Measurements from ENCODE around the gene SLC44A5.
"Not testable (repeated sequence)": the region's sequence is repeated elsewhere in the genome, so short reads cannot be mapped to it uniquely, and the experiment has no call there.

SLC44A5 gene

GRCh38 chr1:75403147-75403646, 207.7 kb downstream of the SLC44A5 start:
- H3K36me3 ChIP-seq (ENCODE audit: control insufficient read depth in 5 of 5, insufficient read depth in 5 of 5, low read length in 5 of 5); H3K27me3 ChIP-seq (ENCODE audit: control insufficient read depth in 5 of 5, insufficient read depth in 4 of 5, low read length in 5 of 5); H3K4me1 ChIP-seq (ENCODE audit: control insufficient read depth in 5 of 5, insufficient read depth in 5 of 5, low read length in 5 of 5); H3K4me3 ChIP-seq (ENCODE audit: low read depth in 1 of 5, low read length in 5 of 5); H3K9ac ChIP-seq (ENCODE audit: low read length in 5 of 5); H3K9me3 ChIP-seq (ENCODE audit: control insufficient read depth in 5 of 5, low read length in 5 of 5); H3K27ac ChIP-seq (ENCODE audit: low read depth, low read length): not testable (repeated sequence)

- Histone ChIP-seq H3K27ac (ENCODE audit: low read depth, low read length) (no peak overlapping the region), H3K9ac (ENCODE audit: low read length in 5 of 5) (no peak overlapping the region), H3K9me3 (ENCODE audit: control insufficient read depth in 5 of 5, low read length in 5 of 5) (peaks cover 0 to 3% (median 0%) of the 10 kb centered on the region in 5 donors), H3K4me3 (ENCODE audit: low read depth in 1 of 5, low read length in 5 of 5) (no peak overlapping the region), H3K36me3 (ENCODE audit: control insufficient read depth in 5 of 5, insufficient read depth in 5 of 5, low read length in 5 of 5) (no peaks in the 10 kb centered on the region), H3K27me3 (ENCODE audit: control insufficient read depth in 5 of 5, insufficient read depth in 4 of 5, low read length in 5 of 5) (no peaks in the 10 kb centered on the region), H3K4me1 (ENCODE audit: control insufficient read depth in 5 of 5, insufficient read depth in 5 of 5, low read length in 5 of 5) (no peaks in the 10 kb centered on the region)
Measured at GRCh38 chr1:75400716-75401115, 210.2 kb downstream of the SLC44A5 start.

GRCh38 chr1:75396745-75397144, 214.2 kb downstream of the SLC44A5 start:
- Histone ChIP-seq H3K9ac (ENCODE audit: low read length in 5 of 5) (no peak overlapping the region), H3K4me3 (ENCODE audit: low read depth in 1 of 5, low read length in 5 of 5) (no peak overlapping the region), H3K9me3 (ENCODE audit: control insufficient read depth in 5 of 5, low read length in 5 of 5) (peaks cover 0 to 2% (median 0%) of the 10 kb centered on the region in 5 donors), H3K27ac (ENCODE audit: low read depth, low read length) (no peak overlapping the region), H3K27me3 (ENCODE audit: control insufficient read depth in 5 of 5, insufficient read depth in 4 of 5, low read length in 5 of 5) (no peaks in the 10 kb centered on the region), H3K4me1 (ENCODE audit: control insufficient read depth in 5 of 5, insufficient read depth in 5 of 5, low read length in 5 of 5) (no peaks in the 10 kb centered on the region), H3K36me3 (ENCODE audit: control insufficient read depth in 5 of 5, insufficient read depth in 5 of 5, low read length in 5 of 5) (no peaks in the 10 kb centered on the region)

- H3K27me3 ChIP-seq (ENCODE audit: control insufficient read depth in 5 of 5, insufficient read depth in 4 of 5, low read length in 5 of 5) = no peaks in the 10 kb centered on the region
- H3K4me3 ChIP-seq (ENCODE audit: low read depth in 1 of 5, low read length in 5 of 5) = no peak overlapping the region
- no peaks in the 10 kb centered on the region for H3K36me3 ChIP-seq (ENCODE audit: control insufficient read depth in 5 of 5, insufficient read depth in 5 of 5, low read length in 5 of 5)
- H3K27ac ChIP-seq (ENCODE audit: low read depth, low read length) = no peak overlapping the region
- peaks cover 0 to 5% (median 0%) of the 10 kb centered on the region in 5 donors for H3K9me3 ChIP-seq (ENCODE audit: control insufficient read depth in 5 of 5, low read length in 5 of 5)
- no peaks in the 10 kb centered on the region for H3K4me1 ChIP-seq (ENCODE audit: control insufficient read depth in 5 of 5, insufficient read depth in 5 of 5, low read length in 5 of 5)
- H3K9ac ChIP-seq (ENCODE audit: low read length in 5 of 5) = no peak overlapping the region
Measured at GRCh38 chr1:75396260-75396659, 214.7 kb downstream of the SLC44A5 start.

GRCh38 chr1:75394386-75395139, 216.4 kb downstream of the SLC44A5 start:
- no peaks in the 10 kb centered on the region for H3K27me3 ChIP-seq (ENCODE audit: control insufficient read depth in 5 of 5, insufficient read depth in 4 of 5, low read length in 5 of 5)
- no peaks in the 10 kb centered on the region for H3K4me1 ChIP-seq (ENCODE audit: control insufficient read depth in 5 of 5, insufficient read depth in 5 of 5, low read length in 5 of 5)
- H3K36me3 ChIP-seq (ENCODE audit: control insufficient read depth in 5 of 5, insufficient read depth in 5 of 5, low read length in 5 of 5) = no peaks in the 10 kb centered on the region
- H3K27ac ChIP-seq (ENCODE audit: low read depth, low read length) = no peak overlapping the region
- H3K9me3 ChIP-seq (ENCODE audit: control insufficient read depth in 5 of 5, low read length in 5 of 5) = peaks cover 0 to 5% (median 3%) of the 10 kb centered on the region in 5 donors
- no peak overlapping the region for H3K9ac ChIP-seq (ENCODE audit: low read length in 5 of 5)
- H3K4me3 ChIP-seq (ENCODE audit: low read depth in 1 of 5, low read length in 5 of 5) = no peak overlapping the region

- Histone ChIP-seq H3K4me3 (ENCODE audit: low read depth in 1 of 5, low read length in 5 of 5) (no peak overlapping the region), H3K9me3 (ENCODE audit: control insufficient read depth in 5 of 5, low read length in 5 of 5) (peaks cover 0 to 9% (median 5%) of the 10 kb centered on the region in 5 donors), H3K9ac (ENCODE audit: low read length in 5 of 5) (no peak overlapping the region), H3K36me3 (ENCODE audit: control insufficient read depth in 5 of 5, insufficient read depth in 5 of 5, low read length in 5 of 5) (no peaks in the 10 kb centered on the region), H3K4me1 (ENCODE audit: control insufficient read depth in 5 of 5, insufficient read depth in 5 of 5, low read length in 5 of 5) (no peaks in the 10 kb centered on the region), H3K27ac (ENCODE audit: low read depth, low read length) (no peak overlapping the region), H3K27me3 (ENCODE audit: control insufficient read depth in 5 of 5, insufficient read depth in 4 of 5, low read length in 5 of 5) (no peaks in the 10 kb centered on the region)
Measured at GRCh38 chr1:75392278-75392677, 218.6 kb downstream of the SLC44A5 start.

- H3K36me3 ChIP-seq (ENCODE audit: control insufficient read depth in 5 of 5, insufficient read depth in 5 of 5, low read length in 5 of 5); H3K27me3 ChIP-seq (ENCODE audit: control insufficient read depth in 5 of 5, insufficient read depth in 4 of 5, low read length in 5 of 5); H3K4me1 ChIP-seq (ENCODE audit: control insufficient read depth in 5 of 5, insufficient read depth in 5 of 5, low read length in 5 of 5); H3K9ac ChIP-seq (ENCODE audit: low read length in 5 of 5); H3K4me3 ChIP-seq (ENCODE audit: low read depth in 1 of 5, low read length in 5 of 5); H3K9me3 ChIP-seq (ENCODE audit: control insufficient read depth in 5 of 5, low read length in 5 of 5); H3K27ac ChIP-seq (ENCODE audit: low read depth, low read length): not testable (repeated sequence)
Measured at GRCh38 chr1:75375476-75376447, 235.2 kb downstream of the SLC44A5 start.

- Histone ChIP-seq H3K9ac (ENCODE audit: low read length in 5 of 5) (no peak overlapping the region), H3K9me3 (ENCODE audit: control insufficient read depth in 5 of 5, low read length in 5 of 5) (peaks cover 0 to 7% (median 0%) of the 10 kb centered on the region in 5 donors), H3K36me3 (ENCODE audit: control insufficient read depth in 5 of 5, insufficient read depth in 5 of 5, low read length in 5 of 5) (no peaks in the 10 kb centered on the region), H3K4me1 (ENCODE audit: control insufficient read depth in 5 of 5, insufficient read depth in 5 of 5, low read length in 5 of 5) (no peaks in the 10 kb centered on the region), H3K27ac (ENCODE audit: low read depth, low read length) (no peak overlapping the region), H3K4me3 (ENCODE audit: low read depth in 1 of 5, low read length in 5 of 5) (no peak overlapping the region), H3K27me3 (ENCODE audit: control insufficient read depth in 5 of 5, insufficient read depth in 4 of 5, low read length in 5 of 5) (no peaks in the 10 kb centered on the region)
Measured at GRCh38 chr1:75373542-75374159, 237.3 kb downstream of the SLC44A5 start.

- Histone ChIP-seq H3K27me3 (ENCODE audit: control insufficient read depth in 5 of 5, insufficient read depth in 4 of 5, low read length in 5 of 5) (no peaks in the 10 kb centered on the region), H3K9ac (ENCODE audit: low read length in 5 of 5) (no peak overlapping the region), H3K27ac (ENCODE audit: low read depth, low read length) (no peak overlapping the region), H3K36me3 (ENCODE audit: control insufficient read depth in 5 of 5, insufficient read depth in 5 of 5, low read length in 5 of 5) (no peaks in the 10 kb centered on the region), H3K4me3 (ENCODE audit: low read depth in 1 of 5, low read length in 5 of 5) (no peak overlapping the region), H3K9me3 (ENCODE audit: control insufficient read depth in 5 of 5, low read length in 5 of 5) (peaks cover 0 to 20% (median 16%) of the 10 kb centered on the region in 5 donors), H3K4me1 (ENCODE audit: control insufficient read depth in 5 of 5, insufficient read depth in 5 of 5, low read length in 5 of 5) (no peaks in the 10 kb centered on the region)
Measured at GRCh38 chr1:75366595-75366994, 244.3 kb downstream of the SLC44A5 start.

Measured in subcutaneous abdominal adipose tissue (tissue), 5 donors.